Suprapubic skin (tissue), 4 donors: ENCODE measurements around the gene GPR75.

ENCODE experiments used
- EP300 ChIP-seq: sonication (generic); formaldehyde crosslinking; IDR thresholded peaks from one replicate; pipeline ENCODE4 v1.6.1; 2017; ENCODE audit warnings: antibody characterized with exemption
- POLR2A ChIP-seq, 2 donors: fragments of 450-650 bp; IDR thresholded peaks; one replicate each; pipeline ENCODE4 v1.6.1; 2017; ENCODE audit warnings: antibody characterized with exemption in 2 of 2, mild to moderate bottlenecking in 2 of 2, moderate library complexity in 2 of 2
- POLR2AphosphoS5 ChIP-seq, 3 donors: sonication (generic); formaldehyde crosslinking; IDR thresholded peaks; one replicate each; pipeline ENCODE4 v1.6.1; 2017; ENCODE audit warnings: antibody characterized with exemption in 3 of 3
- TF ChIP-seq, protein P1 (sequence below), 2 donors: fragments of 200-600 bp in 1 of 2; fragments of 450-650 bp in 1 of 2; sonication (generic) in 1 of 2; IDR thresholded peaks; one replicate each; pipeline ENCODE4 v1.5.1; 2016 to 2019; ENCODE audit warnings: antibody characterized with exemption in 2 of 2, mild to moderate bottlenecking in 1 of 2, moderate library complexity in 1 of 2

DNA sequence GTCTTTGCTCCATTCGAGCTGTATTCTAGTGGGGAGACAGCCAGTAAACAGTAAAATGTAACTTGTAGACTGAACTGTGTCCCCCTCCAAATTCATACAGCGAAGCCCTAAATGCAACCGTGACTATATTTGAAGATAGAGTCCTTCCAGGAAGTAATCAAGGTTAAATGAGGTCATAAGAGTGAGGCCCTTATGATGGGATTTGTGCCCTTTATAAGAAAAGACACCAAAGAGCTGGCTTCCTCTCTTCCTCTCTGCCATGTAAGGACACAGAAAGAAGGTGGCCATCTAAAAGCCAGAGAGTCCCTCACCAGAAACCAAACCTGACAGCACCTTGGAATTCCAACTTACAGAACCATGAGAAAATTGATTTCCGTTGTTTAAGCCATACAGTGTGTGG lies 31.4 kb downstream of the GPR75 start:
- TF ChIP-seq, protein P1, sequence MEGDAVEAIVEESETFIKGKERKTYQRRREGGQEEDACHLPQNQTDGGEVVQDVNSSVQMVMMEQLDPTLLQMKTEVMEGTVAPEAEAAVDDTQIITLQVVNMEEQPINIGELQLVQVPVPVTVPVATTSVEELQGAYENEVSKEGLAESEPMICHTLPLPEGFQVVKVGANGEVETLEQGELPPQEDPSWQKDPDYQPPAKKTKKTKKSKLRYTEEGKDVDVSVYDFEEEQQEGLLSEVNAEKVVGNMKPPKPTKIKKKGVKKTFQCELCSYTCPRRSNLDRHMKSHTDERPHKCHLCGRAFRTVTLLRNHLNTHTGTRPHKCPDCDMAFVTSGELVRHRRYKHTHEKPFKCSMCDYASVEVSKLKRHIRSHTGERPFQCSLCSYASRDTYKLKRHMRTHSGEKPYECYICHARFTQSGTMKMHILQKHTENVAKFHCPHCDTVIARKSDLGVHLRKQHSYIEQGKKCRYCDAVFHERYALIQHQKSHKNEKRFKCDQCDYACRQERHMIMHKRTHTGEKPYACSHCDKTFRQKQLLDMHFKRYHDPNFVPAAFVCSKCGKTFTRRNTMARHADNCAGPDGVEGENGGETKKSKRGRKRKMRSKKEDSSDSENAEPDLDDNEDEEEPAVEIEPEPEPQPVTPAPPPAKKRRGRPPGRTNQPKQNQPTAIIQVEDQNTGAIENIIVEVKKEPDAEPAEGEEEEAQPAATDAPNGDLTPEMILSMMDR (IDR thresholded peaks at IDR 0.05): no peak
- TF ChIP-seq EP300: no peak
- TF ChIP-seq POLR2A (IDR thresholded peaks at IDR 0.05): no peak
- TF ChIP-seq POLR2AphosphoS5 (IDR thresholded peaks at IDR 0.05): no peak
